GM19035 (cell line): ENCODE data around the gene PEDS1.
"Not testable (repeated sequence)": the region's sequence is repeated elsewhere in the genome, so short reads cannot be mapped to it uniquely, and the experiment has no call there.

Experiments
- ATAC-seq: cut with Tn5 transposase; IDR thresholded peaks from one replicate; pipeline ENCODE4 v1.9.1; 2021; ENCODE audit not compliant: unreplicated experiment

PEDS1 gene

DNA sequence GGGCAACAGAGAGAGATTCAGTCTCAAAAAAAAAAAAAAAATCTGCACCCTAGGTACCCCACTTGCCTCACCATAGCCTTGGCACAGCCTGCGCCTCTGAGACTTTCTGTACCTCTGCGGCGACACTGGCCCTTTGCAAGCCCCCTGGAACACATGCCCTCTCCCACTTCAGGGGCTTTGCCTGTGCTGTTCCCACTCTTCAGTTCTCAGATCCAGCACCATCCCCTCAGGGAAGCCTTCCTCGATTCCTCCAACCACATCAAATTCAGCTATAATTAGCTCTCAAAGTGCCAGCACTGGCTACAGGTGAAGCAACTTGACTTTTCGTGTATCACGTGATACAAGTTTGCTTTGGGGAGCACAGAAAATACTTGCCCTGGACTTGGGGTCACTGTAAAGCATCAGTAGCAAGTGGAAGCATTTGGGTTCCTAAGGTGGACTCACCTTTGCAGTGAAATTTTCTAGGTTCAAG lies 38.4 kb downstream of the PEDS1 start:
- no peak for ATAC-seq

DNA sequence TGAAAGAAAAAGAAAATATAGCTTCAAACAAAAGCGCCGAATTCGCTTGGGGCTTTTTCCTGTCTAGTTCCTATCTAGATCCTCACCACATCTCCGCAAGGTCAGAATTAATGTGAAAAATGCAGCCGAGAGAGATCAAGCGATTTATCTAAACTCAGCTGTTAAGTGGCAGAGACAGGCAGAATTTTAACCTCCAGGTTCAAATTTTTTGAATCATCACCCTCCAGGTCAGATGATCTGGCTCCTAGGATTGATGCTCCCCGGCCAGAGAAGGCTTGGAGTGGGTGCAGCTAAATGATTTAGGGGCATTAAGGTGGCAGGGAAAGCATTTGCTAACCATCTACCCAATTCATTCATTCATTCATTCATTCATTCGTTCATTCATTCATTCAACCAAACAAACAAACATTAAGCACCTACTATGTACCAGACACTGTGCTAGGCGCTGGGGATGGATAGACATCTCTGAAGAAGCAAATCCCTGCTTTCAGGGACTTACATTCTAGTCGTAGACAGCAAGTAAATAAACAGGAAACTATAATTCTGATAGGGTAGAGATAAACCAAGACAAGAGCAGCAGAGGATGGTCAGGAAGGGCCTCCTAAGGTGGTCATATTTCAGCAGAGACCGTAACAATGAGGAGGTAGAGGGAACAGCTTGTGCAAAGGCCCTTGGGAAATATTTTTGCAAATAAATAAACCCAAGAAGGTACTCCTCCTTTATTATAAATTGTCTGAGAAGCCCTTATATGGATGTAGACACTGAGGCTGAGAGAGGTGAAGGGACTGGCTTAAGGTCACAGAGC lies 39.9 kb downstream of the PEDS1 start:
- ATAC-seq: no peak

- peak; percentile 45 for ATAC-seq
These were observed 40.8 kb downstream of the PEDS1 start, which contains the start of gene UBE2V1 for GRCh38 chr20:50112512-50113419. Gene UBE2V1, minus strand, starts transcription at chr20:50113150. Its CDS starts 22 bp downstream, at chr20:50113128.

DNA sequence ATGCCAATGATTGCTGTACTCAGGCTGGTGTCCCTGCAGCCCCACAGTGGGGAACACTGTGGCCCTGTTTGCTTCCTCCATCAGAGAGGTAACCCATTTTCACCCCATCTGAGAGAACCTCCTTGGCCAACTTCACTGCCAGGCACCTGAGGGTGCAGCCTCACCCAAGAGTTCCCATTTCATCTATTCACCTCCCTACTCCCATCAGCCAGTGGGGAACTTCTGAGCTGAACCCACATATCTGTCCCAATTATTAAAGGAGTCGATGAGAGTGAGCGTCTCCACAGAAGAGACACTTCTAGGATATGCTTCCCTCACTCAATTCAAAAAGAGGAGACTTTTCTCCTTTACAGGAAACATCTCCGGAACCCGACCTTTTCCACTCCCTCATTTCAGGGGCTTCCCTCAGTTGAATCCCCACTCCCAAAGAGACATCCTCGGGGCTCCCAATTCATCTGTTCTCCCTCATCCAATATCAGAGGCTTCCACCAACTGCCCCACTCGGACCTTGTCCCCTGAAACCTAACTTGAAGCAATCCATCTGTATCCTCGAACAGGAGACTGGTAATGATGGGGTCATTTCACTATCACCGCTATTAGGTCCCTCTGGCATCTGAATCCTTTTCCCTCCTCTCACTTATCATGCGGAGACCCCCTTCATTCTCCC lies 41.6 kb downstream of the PEDS1 start:
- ATAC-seq: no peak

DNA sequence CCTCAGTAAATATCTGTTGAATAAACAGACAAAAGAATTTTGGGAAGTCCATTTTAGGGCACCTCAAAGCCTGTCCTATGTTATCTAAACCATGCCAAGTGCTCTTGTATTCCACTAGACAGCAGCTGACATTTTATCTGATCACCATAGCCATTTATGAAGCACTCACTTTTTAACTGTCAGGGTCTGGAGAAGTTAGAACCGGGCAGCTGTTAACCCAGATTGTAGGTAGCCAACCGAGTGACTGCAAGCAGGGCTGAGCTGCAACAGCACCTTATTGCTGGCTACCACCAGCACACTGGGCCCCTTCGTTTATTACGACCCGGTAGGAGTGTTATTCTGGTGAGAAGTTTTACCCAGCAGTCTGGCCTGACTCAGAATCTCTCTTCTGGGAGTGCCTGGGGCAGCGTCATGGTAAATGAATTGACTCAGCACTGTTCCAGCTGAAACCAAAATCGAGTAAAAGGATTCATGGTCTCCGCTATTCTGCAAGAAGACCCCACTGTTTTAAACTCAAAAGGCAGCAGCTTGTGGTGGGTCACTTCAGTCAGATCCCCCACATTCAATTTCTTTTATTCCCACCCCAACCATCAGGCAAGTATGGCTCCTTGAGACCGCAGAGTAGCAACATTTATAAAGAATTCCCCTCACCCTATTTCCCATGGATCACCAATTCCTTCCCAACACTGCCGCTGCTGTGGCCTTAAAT lies 42.2 kb downstream of the PEDS1 start:
- ATAC-seq: no peak

DNA sequence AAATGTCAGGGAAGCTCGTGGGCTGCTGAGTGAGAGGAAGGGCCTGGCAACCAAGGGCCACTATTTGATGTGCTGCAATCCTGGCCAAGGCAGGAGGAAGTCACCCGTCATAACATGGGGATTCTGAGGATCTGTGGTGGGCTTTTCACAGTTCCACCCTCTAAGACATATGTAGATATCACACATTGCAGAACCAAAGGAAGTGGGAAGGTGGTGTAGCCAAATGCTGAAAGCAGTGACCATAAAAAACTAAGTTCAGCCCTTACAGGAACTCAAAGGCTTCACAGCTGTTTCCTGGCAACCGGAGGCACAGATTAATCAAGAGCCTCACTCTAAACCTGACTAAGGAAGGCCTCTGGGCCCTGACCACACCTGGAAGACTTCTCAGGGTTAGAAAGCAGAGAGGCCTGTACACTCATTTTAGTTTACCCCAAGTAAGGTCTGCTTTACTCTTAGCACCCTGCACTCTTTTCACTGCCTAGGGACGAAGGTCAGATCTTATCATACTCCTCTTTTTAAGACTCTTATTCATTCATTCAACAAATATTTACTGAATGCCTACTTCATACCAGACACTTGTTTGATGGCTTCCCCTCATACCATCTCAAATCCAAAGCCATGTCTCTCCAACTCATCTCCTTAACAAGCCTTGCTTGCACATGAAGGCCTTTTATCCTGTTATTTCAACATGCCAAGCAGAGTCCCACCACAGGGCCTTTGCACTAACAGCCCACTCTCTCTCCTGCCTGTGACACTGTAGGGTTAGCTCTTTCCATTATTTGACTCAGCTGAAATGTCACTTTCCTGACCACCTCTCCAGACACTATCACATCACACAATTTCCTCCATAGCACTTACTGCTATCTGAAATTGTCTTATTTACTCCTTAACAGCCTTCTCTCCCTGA lies 43.1 kb downstream of the PEDS1 start:
- no peak for ATAC-seq

DNA sequence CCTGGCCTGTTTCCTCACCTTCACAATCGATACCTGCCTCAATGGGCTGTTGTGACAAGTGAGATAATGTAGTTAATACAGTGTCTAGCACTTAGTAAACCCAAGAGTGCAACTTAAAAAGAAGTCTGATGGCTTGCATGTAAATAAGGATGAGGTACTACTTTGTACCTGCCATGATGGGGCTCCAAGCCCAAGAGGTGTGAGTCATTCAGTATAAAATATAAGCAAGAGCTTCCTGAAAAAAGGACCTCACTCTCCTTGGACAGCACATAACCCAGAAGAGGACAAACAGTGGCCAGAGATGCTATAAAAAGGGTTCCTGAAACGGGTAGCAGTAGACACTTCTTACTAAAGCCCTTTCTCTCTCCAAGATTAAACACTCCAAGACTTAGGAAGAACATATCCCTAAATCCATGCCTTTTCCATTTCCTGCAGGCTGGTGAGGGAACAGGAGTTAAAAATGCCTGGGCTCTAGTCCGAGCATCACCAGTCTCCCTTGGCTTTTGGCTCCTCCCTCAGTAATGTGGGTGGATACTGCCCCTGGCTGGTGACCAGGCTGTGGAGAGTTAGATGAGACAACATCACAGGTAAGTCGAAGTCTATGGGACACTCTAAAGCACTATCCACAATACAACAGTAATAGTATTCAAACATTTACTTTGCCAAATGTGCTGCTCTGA lies 44.8 kb downstream of the PEDS1 start:
- ATAC-seq: no peak

DNA sequence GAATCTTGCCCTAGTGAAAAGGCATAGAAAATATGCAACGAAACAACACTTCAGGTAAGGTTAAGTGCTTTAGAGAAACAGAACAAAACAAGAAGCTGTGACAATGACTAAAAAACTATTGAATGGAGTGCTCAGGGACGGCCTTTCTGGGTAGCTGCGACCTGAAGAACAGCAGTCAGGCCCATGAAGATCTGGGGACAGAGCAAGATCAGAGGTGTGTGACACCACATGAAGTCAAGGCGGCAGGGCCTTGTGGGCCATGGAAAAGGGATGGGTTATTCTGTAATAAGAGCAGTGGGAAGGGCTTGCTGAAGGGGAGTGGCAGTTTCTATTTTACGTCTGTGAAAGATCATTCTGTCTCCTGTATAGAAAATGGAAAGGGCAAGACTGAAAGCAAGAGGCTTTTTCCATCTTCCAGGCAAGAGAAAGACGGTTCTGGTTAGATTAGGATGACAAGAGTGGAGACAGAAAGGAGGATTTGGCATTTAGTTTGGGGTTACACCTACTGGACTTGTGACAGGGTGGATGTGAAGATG lies 45.7 kb downstream of the PEDS1 start:
- no peak for ATAC-seq

DNA sequence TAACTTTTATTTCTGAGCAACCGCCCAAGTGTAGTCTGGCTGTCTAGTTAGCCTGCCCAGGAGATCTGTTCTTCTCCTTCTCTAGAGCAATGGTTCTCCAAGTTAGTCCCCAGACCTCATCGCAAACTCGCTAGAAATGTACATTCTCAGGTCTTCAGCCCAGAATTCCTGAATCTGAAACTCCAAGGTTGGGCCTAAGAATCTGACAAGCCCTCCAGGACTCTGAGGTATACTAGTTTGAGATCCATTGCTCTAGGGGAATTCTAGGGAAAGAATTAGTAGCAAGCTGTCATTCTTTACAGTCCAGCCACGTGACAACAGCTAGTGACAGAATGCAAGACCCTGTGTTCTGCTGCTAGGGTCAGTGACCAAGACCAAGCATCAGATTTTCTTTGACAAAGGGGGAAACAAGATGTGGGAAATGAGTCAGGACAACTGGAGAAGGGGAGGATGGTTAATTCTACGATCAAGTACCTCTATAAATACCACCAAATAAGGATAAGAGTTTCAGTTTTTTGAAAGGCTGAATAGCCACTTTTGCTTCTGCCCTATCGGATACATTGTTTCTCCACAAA lies 46.4 kb downstream of the PEDS1 start:
- no peak for ATAC-seq

DNA sequence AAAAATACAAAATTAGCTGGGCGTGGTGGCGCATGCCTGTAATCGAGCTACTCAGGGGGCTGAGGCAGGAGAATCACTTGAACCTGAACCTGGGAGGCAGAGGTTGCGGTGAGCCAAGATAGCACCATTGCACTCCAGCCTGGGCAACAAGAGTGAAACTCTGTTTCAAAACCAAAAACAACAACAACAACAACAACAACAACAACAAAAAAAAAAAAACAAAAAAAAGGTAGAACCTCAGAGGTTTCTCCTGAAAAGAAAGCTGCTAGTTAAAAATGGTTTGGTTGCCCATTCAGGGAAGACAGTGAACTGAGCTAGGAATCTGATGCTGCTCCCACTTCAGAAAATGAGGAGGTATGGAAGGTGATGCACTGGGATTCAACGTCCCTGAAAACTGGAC lies 46.9 kb downstream of the PEDS1 start:
- ATAC-seq: not testable (repeated sequence)
